SK-N-SH treated with all-trans-retinoic acid at 6 μM for 48 hours (cell line): ENCODE measurements around the gene COX4I2.

ENCODE experiments used
- ATAC-seq: fragments of 200-7000 bp; cut with Tn5 transposase; 3 replicates; pipeline ENCODE4 v1.9.1; 2020; ENCODE audit warnings: mild to moderate bottlenecking, moderate library complexity
- CSDC2 ChIP-seq: fragments of 250-450 bp; sonication (Bioruptor Pico); IDR thresholded peaks from 2 replicates; pipeline ENCODE4 v1.5.0; 2020; ENCODE audit warnings: mild to moderate bottlenecking, moderate library complexity
- SNAI2 ChIP-seq: fragments of 250-450 bp; sonication (Bioruptor Pico); IDR thresholded peaks from 2 replicates; pipeline ENCODE4 v1.5.0; 2020; ENCODE audit warnings: mild to moderate bottlenecking, moderate library complexity
- TF ChIP-seq, protein P1 (sequence below): fragments of 250-450 bp; sonication (Bioruptor Pico); IDR thresholded peaks from 2 replicates; pipeline ENCODE4 v1.5.1; 2021; ENCODE audit warnings: mild to moderate bottlenecking, moderate library complexity

COX4I2 gene

DNA sequence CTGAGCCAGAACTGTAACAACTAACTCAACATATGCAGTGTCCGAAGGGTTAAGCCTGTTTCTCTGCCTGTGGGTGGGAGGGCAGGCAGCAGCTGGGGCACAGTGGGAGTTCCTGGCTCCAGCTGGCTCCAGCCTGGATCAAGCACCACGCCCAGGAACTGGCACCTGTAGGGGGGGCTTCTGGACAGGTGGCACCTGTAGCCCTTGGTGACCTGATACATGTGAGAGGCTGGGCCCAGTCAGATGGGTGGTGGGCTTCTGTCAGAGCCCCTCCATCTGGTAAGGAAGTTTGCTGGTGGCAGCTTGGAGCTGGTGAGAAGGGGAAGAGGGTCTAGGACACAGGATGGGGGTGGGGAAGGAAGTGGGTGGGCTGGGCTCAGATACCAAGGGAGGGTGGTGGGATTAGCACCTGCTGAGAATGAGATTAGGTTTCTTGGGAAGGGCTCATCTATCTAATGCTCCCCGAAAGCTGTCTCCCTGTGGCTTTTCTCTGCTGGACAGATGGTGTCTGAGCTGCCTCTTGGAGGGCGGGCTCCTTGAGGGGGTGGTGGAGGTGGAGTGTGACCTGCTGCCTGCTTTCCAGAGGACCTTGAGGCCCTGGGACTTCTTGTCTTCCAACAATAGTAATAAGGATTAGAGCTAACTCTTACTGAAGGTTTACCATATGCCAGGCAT is 56.4 kb downstream of the COX4I2 start:
- ATAC-seq, result no peak
- TF ChIP-seq CSDC2 (CRISPR knock-in tag) (no peak), SNAI2 (CRISPR knock-in tag) (no peak)
- TF ChIP-seq, protein P1, sequence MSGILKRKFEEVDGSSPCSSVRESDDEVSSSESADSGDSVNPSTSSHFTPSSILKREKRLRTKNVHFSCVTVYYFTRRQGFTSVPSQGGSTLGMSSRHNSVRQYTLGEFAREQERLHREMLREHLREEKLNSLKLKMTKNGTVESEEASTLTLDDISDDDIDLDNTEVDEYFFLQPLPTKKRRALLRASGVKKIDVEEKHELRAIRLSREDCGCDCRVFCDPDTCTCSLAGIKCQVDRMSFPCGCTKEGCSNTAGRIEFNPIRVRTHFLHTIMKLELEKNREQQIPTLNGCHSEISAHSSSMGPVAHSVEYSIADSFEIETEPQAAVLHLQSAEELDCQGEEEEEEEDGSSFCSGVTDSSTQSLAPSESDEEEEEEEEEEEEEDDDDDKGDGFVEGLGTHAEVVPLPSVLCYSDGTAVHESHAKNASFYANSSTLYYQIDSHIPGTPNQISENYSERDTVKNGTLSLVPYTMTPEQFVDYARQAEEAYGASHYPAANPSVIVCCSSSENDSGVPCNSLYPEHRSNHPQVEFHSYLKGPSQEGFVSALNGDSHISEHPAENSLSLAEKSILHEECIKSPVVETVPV, result no peak
